ENCODE results near the gene CRX.
"Not testable (repeated sequence)": the region's sequence is repeated elsewhere in the genome, so short reads cannot be mapped to it uniquely, and the experiment has no call there.

The CRX gene

GRCh38 chr19:47826800-47827199 lies 5.1 kb downstream of the CRX start:
- Histone ChIP-seq H3K4me3 (ENCODE audit: low read length in 2 of 2) (no peak overlapping the region), H3K4me1 (ENCODE audit: control insufficient read depth, insufficient read depth, low read length) (no peaks in the 10 kb centered on the region), H3K9ac (ENCODE audit: low read length in 2 of 2) (no peak overlapping the region), H3K27me3 (ENCODE audit: control insufficient read depth in 1 of 2, insufficient read depth in 2 of 2, low read length in 2 of 2) (peaks cover 3 to 6% of the 10 kb centered on the region in 2 donors), H3K27ac (ENCODE audit: low read length) (no peak overlapping the region), H3K36me3 (ENCODE audit: control insufficient read depth in 2 of 2, insufficient read depth in 2 of 2, low read length in 2 of 2) (no peaks in the 10 kb centered on the region), H3K9me3 (ENCODE audit: control insufficient read depth in 2 of 2, low read length in 2 of 2) (peaks cover 0 to 6% of the 10 kb centered on the region in 2 donors)

GRCh38 chr19:47832723-47833122 lies 11.0 kb downstream of the CRX start:
- peaks cover 0 to 4% of the 10 kb centered on the region in 2 donors for H3K27me3 ChIP-seq (ENCODE audit: control insufficient read depth in 1 of 2, insufficient read depth in 2 of 2, low read length in 2 of 2)
- H3K4me1 ChIP-seq (ENCODE audit: control insufficient read depth, insufficient read depth, low read length): no peaks in the 10 kb centered on the region
- H3K36me3 ChIP-seq (ENCODE audit: control insufficient read depth in 2 of 2, insufficient read depth in 2 of 2, low read length in 2 of 2): no peaks in the 10 kb centered on the region
- no peak overlapping the region for H3K4me3 ChIP-seq (ENCODE audit: low read length in 2 of 2)
- no peak overlapping the region for H3K9ac ChIP-seq (ENCODE audit: low read length in 2 of 2)
- no peaks in the 10 kb centered on the region for H3K9me3 ChIP-seq (ENCODE audit: control insufficient read depth in 2 of 2, low read length in 2 of 2)
- H3K27ac ChIP-seq (ENCODE audit: low read length): no peak overlapping the region

GRCh38 chr19:47836038-47836437 lies 14.3 kb downstream of the CRX start:
- H3K27me3 ChIP-seq (ENCODE audit: control insufficient read depth in 1 of 2, insufficient read depth in 2 of 2, low read length in 2 of 2): peaks cover 6 to 7% of the 10 kb centered on the region in 2 donors
- H3K36me3 ChIP-seq (ENCODE audit: control insufficient read depth in 2 of 2, insufficient read depth in 2 of 2, low read length in 2 of 2): no peaks in the 10 kb centered on the region
- H3K9ac ChIP-seq (ENCODE audit: low read length in 2 of 2): no peak overlapping the region
- H3K4me1 ChIP-seq (ENCODE audit: control insufficient read depth, insufficient read depth, low read length): no peaks in the 10 kb centered on the region
- no peak overlapping the region for H3K27ac ChIP-seq (ENCODE audit: low read length)
- no peak overlapping the region for H3K4me3 ChIP-seq (ENCODE audit: low read length in 2 of 2)
- H3K9me3 ChIP-seq (ENCODE audit: control insufficient read depth in 2 of 2, low read length in 2 of 2): no peaks in the 10 kb centered on the region

GRCh38 chr19:47839411-47839810 lies 17.7 kb downstream of the CRX start:
- peaks cover 12 to 20% of the 10 kb centered on the region in 2 donors for H3K27me3 ChIP-seq (ENCODE audit: control insufficient read depth in 1 of 2, insufficient read depth in 2 of 2, low read length in 2 of 2)

GRCh38 chr19:47839913-47840312 lies 18.2 kb downstream of the CRX start:
- H3K4me1 ChIP-seq (ENCODE audit: control insufficient read depth, insufficient read depth, low read length): no peaks in the 10 kb centered on the region
- H3K4me3 ChIP-seq (ENCODE audit: low read length in 2 of 2): no peak overlapping the region
- peaks cover 14 to 20% of the 10 kb centered on the region in 2 donors for H3K27me3 ChIP-seq (ENCODE audit: control insufficient read depth in 1 of 2, insufficient read depth in 2 of 2, low read length in 2 of 2)
- H3K27ac ChIP-seq (ENCODE audit: low read length): no peak overlapping the region
- no peaks in the 10 kb centered on the region for H3K36me3 ChIP-seq (ENCODE audit: control insufficient read depth in 2 of 2, insufficient read depth in 2 of 2, low read length in 2 of 2)
- H3K9me3 ChIP-seq (ENCODE audit: control insufficient read depth in 2 of 2, low read length in 2 of 2): no peaks in the 10 kb centered on the region
- no peak overlapping the region for H3K9ac ChIP-seq (ENCODE audit: low read length in 2 of 2)

More at GRCh38 chr19:47839411-47839810, 17.7 kb downstream of the CRX start:
- Histone ChIP-seq H3K36me3 (ENCODE audit: control insufficient read depth in 2 of 2, insufficient read depth in 2 of 2, low read length in 2 of 2) (no peaks in the 10 kb centered on the region), H3K4me3 (ENCODE audit: low read length in 2 of 2) (no peak overlapping the region), H3K4me1 (ENCODE audit: control insufficient read depth, insufficient read depth, low read length) (no peaks in the 10 kb centered on the region), H3K27ac (ENCODE audit: low read length) (no peak overlapping the region), H3K9me3 (ENCODE audit: control insufficient read depth in 2 of 2, low read length in 2 of 2) (no peaks in the 10 kb centered on the region), H3K9ac (ENCODE audit: low read length in 2 of 2) (no peak overlapping the region)

GRCh38 chr19:47842941-47843340 lies 21.2 kb downstream of the CRX start:
- Histone ChIP-seq H3K9me3 (ENCODE audit: control insufficient read depth in 2 of 2, low read length in 2 of 2) (no peaks in the 10 kb centered on the region), H3K27ac (ENCODE audit: low read length) (no peak overlapping the region), H3K4me1 (ENCODE audit: control insufficient read depth, insufficient read depth, low read length) (no peaks in the 10 kb centered on the region), H3K4me3 (ENCODE audit: low read length in 2 of 2) (no peak overlapping the region), H3K9ac (ENCODE audit: low read length in 2 of 2) (no peak overlapping the region), H3K36me3 (ENCODE audit: control insufficient read depth in 2 of 2, insufficient read depth in 2 of 2, low read length in 2 of 2) (no peaks in the 10 kb centered on the region), H3K27me3 (ENCODE audit: control insufficient read depth in 1 of 2, insufficient read depth in 2 of 2, low read length in 2 of 2) (peaks cover 17 to 20% of the 10 kb centered on the region in 2 donors)

GRCh38 chr19:47848425-47848822 lies 26.7 kb downstream of the CRX start:
- Histone ChIP-seq H3K4me1 (ENCODE audit: control insufficient read depth, insufficient read depth, low read length) (no peaks in the 10 kb centered on the region), H3K27ac (ENCODE audit: low read length) (no peak overlapping the region), H3K9me3 (ENCODE audit: control insufficient read depth in 2 of 2, low read length in 2 of 2) (no peaks in the 10 kb centered on the region), H3K36me3 (ENCODE audit: control insufficient read depth in 2 of 2, insufficient read depth in 2 of 2, low read length in 2 of 2) (no peaks in the 10 kb centered on the region), H3K4me3 (ENCODE audit: low read length in 2 of 2) (no peak overlapping the region), H3K27me3 (ENCODE audit: control insufficient read depth in 1 of 2, insufficient read depth in 2 of 2, low read length in 2 of 2) (peaks cover 21 to 27% of the 10 kb centered on the region in 2 donors), H3K9ac (ENCODE audit: low read length in 2 of 2) (no peak overlapping the region)

GRCh38 chr19:47848823-47849473 lies 27.2 kb downstream of the CRX start:
- Histone ChIP-seq H3K27ac (ENCODE audit: low read length) (no peak overlapping the region), H3K9ac (ENCODE audit: low read length in 2 of 2) (no peak overlapping the region), H3K4me1 (ENCODE audit: control insufficient read depth, insufficient read depth, low read length) (no peaks in the 10 kb centered on the region), H3K4me3 (ENCODE audit: low read length in 2 of 2) (no peak overlapping the region), H3K36me3 (ENCODE audit: control insufficient read depth in 2 of 2, insufficient read depth in 2 of 2, low read length in 2 of 2) (no peaks in the 10 kb centered on the region), H3K9me3 (ENCODE audit: control insufficient read depth in 2 of 2, low read length in 2 of 2) (no peaks in the 10 kb centered on the region), H3K27me3 (ENCODE audit: control insufficient read depth in 1 of 2, insufficient read depth in 2 of 2, low read length in 2 of 2) (peaks cover 23 to 32% of the 10 kb centered on the region in 2 donors)

- Histone ChIP-seq H3K4me3 (ENCODE audit: low read length in 2 of 2) (no peak overlapping the region), H3K4me1 (ENCODE audit: control insufficient read depth, insufficient read depth, low read length) (no peaks in the 10 kb centered on the region), H3K9me3 (ENCODE audit: control insufficient read depth in 2 of 2, low read length in 2 of 2) (no peaks in the 10 kb centered on the region), H3K27ac (ENCODE audit: low read length) (no peak overlapping the region), H3K36me3 (ENCODE audit: control insufficient read depth in 2 of 2, insufficient read depth in 2 of 2, low read length in 2 of 2) (no peaks in the 10 kb centered on the region), H3K9ac (ENCODE audit: low read length in 2 of 2) (no peak overlapping the region), H3K27me3 (ENCODE audit: control insufficient read depth in 1 of 2, insufficient read depth in 2 of 2, low read length in 2 of 2) (peaks cover 23 to 28% of the 10 kb centered on the region in 2 donors)
Measured at GRCh38 chr19:47853003-47853402, 31.3 kb downstream of the CRX start.

GRCh38 chr19:47854459-47854858 lies 32.7 kb downstream of the CRX start:
- H3K9me3 ChIP-seq (ENCODE audit: control insufficient read depth in 2 of 2, low read length in 2 of 2): no peaks in the 10 kb centered on the region
- H3K4me3 ChIP-seq (ENCODE audit: low read length in 2 of 2): no peak overlapping the region
- H3K27me3 ChIP-seq (ENCODE audit: control insufficient read depth in 1 of 2, insufficient read depth in 2 of 2, low read length in 2 of 2): peaks cover 13 to 17% of the 10 kb centered on the region in 2 donors
- H3K27ac ChIP-seq (ENCODE audit: low read length): no peak overlapping the region
- no peaks in the 10 kb centered on the region for H3K4me1 ChIP-seq (ENCODE audit: control insufficient read depth, insufficient read depth, low read length)
- H3K9ac ChIP-seq (ENCODE audit: low read length in 2 of 2): no peak overlapping the region
- no peaks in the 10 kb centered on the region for H3K36me3 ChIP-seq (ENCODE audit: control insufficient read depth in 2 of 2, insufficient read depth in 2 of 2, low read length in 2 of 2)

- H3K27me3 ChIP-seq (ENCODE audit: control insufficient read depth in 1 of 2, insufficient read depth in 2 of 2, low read length in 2 of 2); H3K4me1 ChIP-seq (ENCODE audit: control insufficient read depth, insufficient read depth, low read length); H3K36me3 ChIP-seq (ENCODE audit: control insufficient read depth in 2 of 2, insufficient read depth in 2 of 2, low read length in 2 of 2): not testable (repeated sequence)
Measured at GRCh38 chr19:47858231-47858630, 36.5 kb downstream of the CRX start.

More at GRCh38 chr19:47858231-47858630, 36.5 kb downstream of the CRX start:
- H3K9ac ChIP-seq (ENCODE audit: low read length in 2 of 2); H3K9me3 ChIP-seq (ENCODE audit: control insufficient read depth in 2 of 2, low read length in 2 of 2); H3K27ac ChIP-seq (ENCODE audit: low read length); H3K4me3 ChIP-seq (ENCODE audit: low read length in 2 of 2): not testable (repeated sequence)

Data from stomach smooth muscle (tissue), 2 donors.